ENCODE measurements around the gene EPRS1.

DNA sequence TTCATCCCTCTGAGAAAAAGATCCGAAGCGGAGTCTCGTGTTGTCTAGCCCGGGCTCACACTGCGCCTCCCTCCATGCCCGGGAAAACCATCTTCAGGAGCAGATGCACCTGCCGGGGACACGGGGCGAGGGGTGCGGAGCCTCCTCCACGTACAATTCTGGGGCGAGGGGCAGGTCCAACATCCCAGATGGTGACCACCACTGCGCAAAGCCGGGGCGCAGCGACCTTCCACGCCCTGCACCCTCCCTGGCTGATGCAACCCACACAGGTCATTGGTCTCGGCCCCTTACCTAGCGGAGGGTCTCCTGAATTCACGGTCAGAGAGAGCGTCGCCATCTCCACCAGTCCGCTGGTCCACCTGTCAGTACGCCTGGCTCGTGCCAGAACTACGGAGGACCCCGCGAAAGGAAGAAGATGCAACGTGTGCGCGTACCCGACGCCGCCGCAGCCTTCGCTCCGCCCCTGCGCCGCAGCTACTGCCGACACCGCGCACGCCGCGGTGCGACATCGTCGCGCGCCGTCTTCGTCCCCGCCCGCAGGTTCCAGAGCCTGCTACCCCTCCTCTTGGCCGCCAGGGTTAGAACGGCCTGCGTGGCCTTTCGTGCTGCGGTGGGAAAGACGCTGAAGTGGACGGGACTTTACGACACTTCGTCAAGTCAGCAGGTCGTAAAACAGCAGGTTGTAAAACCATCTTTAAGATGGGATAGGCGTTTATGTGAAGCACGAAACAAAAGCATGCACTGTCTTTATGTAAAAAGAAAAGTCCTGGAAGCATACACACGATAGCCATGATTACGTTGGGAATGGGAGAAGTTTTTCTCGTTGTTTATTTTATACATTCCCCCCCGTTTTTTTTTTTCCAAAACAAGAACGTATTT lies at the start of gene EPRS1:
- TF ChIP-seq, protein P1, sequence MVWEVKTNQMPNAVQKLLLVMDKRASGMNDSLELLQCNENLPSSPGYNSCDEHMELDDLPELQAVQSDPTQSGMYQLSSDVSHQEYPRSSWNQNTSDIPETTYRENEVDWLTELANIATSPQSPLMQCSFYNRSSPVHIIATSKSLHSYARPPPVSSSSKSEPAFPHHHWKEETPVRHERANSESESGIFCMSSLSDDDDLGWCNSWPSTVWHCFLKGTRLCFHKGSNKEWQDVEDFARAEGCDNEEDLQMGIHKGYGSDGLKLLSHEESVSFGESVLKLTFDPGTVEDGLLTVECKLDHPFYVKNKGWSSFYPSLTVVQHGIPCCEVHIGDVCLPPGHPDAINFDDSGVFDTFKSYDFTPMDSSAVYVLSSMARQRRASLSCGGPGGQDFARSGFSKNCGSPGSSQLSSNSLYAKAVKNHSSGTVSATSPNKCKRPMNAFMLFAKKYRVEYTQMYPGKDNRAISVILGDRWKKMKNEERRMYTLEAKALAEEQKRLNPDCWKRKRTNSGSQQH (CRISPR knock-in tag; IDR thresholded peaks at IDR 0.05; ENCODE audit: low read depth), result peak; percentile 83
- no peak for TF ChIP-seq SUZ12 (IDR thresholded peaks at IDR 0.05; ENCODE audit: low read depth, low read length)
- TF ChIP-seq NONO (IDR thresholded peaks at IDR 0.05), result no peak
- TF ChIP-seq NONO (CRISPR knock-in tag; conservative IDR thresholded peaks at IDR 0.05), result peak; percentile 100
- TF ChIP-seq ZMAT3 (CRISPR knock-in tag; conservative IDR thresholded peaks at IDR 0.05), result no peak
- TF ChIP-seq SP1 (IDR thresholded peaks at IDR 0.05), result no peak
- peak; percentile 65; the same call in 1 of the 2 replicates for TF ChIP-seq SP1 (CRISPR knock-in tag; IDR thresholded peaks at IDR 0.05)
- TF ChIP-seq, protein P2, sequence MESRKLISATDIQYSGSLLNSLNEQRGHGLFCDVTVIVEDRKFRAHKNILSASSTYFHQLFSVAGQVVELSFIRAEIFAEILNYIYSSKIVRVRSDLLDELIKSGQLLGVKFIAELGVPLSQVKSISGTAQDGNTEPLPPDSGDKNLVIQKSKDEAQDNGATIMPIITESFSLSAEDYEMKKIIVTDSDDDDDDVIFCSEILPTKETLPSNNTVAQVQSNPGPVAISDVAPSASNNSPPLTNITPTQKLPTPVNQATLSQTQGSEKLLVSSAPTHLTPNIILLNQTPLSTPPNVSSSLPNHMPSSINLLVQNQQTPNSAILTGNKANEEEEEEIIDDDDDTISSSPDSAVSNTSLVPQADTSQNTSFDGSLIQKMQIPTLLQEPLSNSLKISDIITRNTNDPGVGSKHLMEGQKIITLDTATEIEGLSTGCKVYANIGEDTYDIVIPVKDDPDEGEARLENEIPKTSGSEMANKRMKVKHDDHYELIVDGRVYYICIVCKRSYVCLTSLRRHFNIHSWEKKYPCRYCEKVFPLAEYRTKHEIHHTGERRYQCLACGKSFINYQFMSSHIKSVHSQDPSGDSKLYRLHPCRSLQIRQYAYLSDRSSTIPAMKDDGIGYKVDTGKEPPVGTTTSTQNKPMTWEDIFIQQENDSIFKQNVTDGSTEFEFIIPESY (CRISPR knock-in tag; IDR thresholded peaks at IDR 0.05), result peak; percentile 57; the same call in 1 of the 2 replicates
- peak; percentile 74 to 92 for TF ChIP-seq POLR2A (IDR thresholded peaks at IDR 0.05; ENCODE audit: insufficient read depth in 1 of 2, low read depth in 2 of 2, low read length in 2 of 2)
- TF ChIP-seq CREM (IDR thresholded peaks at IDR 0.05), result peak; percentile 73
- TF ChIP-seq CREM (CRISPR knock-in tag; IDR thresholded peaks at IDR 0.05), result peak; percentile 60; the same call in 1 of the 2 replicates
- no peak for TF ChIP-seq RFX1 (IDR thresholded peaks at IDR 0.05)
